Stimulated activated CD4-positive, alpha-beta T cell treated with anti-CD3 and anti-CD28 coated beads, Interleukin-4, amount 100 ng/mL, for 4 hours (primary cell): ENCODE data around the gene SLC25A21.

Experiments used
- DNase-seq, 2 experiments: peaks; one replicate each; pipeline ENCODE4 v3.0.0-alpha.2; 2020

The SLC25A21 gene

GRCh38 chr14:36976571-36977023 is 195.8 kb downstream of the SLC25A21 start:
- no peak for DNase-seq

- DNase-seq: no peak
Measured at GRCh38 chr14:36975834-36976233, 196.6 kb downstream of the SLC25A21 start.

GRCh38 chr14:36974985-36975384 is 197.4 kb downstream of the SLC25A21 start:
- DNase-seq: no peak

GRCh38 chr14:36973806-36974442 is 198.5 kb downstream of the SLC25A21 start:
- DNase-seq: no peak

- DNase-seq: no peak
Measured at GRCh38 chr14:36971263-36971855, 201.0 kb downstream of the SLC25A21 start.

- no peak for DNase-seq
Measured at GRCh38 chr14:36967892-36968555, 204.4 kb downstream of the SLC25A21 start.

GRCh38 chr14:36955967-36956366 is 216.4 kb downstream of the SLC25A21 start:
- DNase-seq: no peak

- DNase-seq: no peak
Measured at GRCh38 chr14:36955376-36955775, 217.0 kb downstream of the SLC25A21 start.

- DNase-seq: no peak
Measured at GRCh38 chr14:36952689-36953088, 219.7 kb downstream of the SLC25A21 start.

GRCh38 chr14:36951380-36951911 is 221.0 kb downstream of the SLC25A21 start:
- DNase-seq: no peak

- DNase-seq: no peak
Measured at GRCh38 chr14:36950812-36951211, 221.6 kb downstream of the SLC25A21 start.

- no peak for DNase-seq
Measured at GRCh38 chr14:36949371-36949770, 223.0 kb downstream of the SLC25A21 start.

GRCh38 chr14:36948157-36948859 is 224.1 kb downstream of the SLC25A21 start:
- no peak for DNase-seq

- no peak for DNase-seq
Measured at GRCh38 chr14:36947362-36947761, 225.0 kb downstream of the SLC25A21 start.

GRCh38 chr14:36946872-36947271 is 225.5 kb downstream of the SLC25A21 start:
- no peak for DNase-seq

GRCh38 chr14:36944307-36945010 is 227.9 kb downstream of the SLC25A21 start:
- DNase-seq: no peak

- no peak for DNase-seq
Measured at GRCh38 chr14:36942522-36943245, 229.7 kb downstream of the SLC25A21 start.

GRCh38 chr14:36941783-36942521 is 230.5 kb downstream of the SLC25A21 start:
- peak; percentile 3 to 43 for DNase-seq

- no peak for DNase-seq
Measured at GRCh38 chr14:36940476-36940875, 231.9 kb downstream of the SLC25A21 start.

GRCh38 chr14:36939265-36939664 is 233.1 kb downstream of the SLC25A21 start:
- DNase-seq: no peak

GRCh38 chr14:36938678-36939077 is 233.7 kb downstream of the SLC25A21 start:
- DNase-seq: no peak
